Measurements from ENCODE around the gene ZEB1.
A peak's percentile ranks its signal among the peaks of the same experiment; 100 is the strongest.

Gene ZEB1

GRCh38 chr10:31522820-31523219 is 203.8 kb downstream of the ZEB1 start:
- no peak for TF ChIP-seq POLR2A (IDR thresholded peaks at IDR 0.05; ENCODE audit: extremely low read depth, insufficient read length)
- TF ChIP-seq MAX (IDR thresholded peaks at IDR 0.05; ENCODE audit: low read depth, low read length) = no peak
- TF ChIP-seq CTCF (IDR thresholded peaks at IDR 0.05; ENCODE audit: low read depth, low read length) = no peak
- no peak for TF ChIP-seq MYC (IDR thresholded peaks at IDR 0.05; ENCODE audit: low read depth, low read length)
- DNase-seq (ENCODE audit: low read depth) = no peak
- no peak overlapping the region for H3K4me3 ChIP-seq (ENCODE audit: low read depth, low read length)

- TF ChIP-seq CTCF (IDR thresholded peaks at IDR 0.05; ENCODE audit: low read depth, low read length) (no peak), MAX (IDR thresholded peaks at IDR 0.05; ENCODE audit: low read depth, low read length) (no peak), MYC (IDR thresholded peaks at IDR 0.05; ENCODE audit: low read depth, low read length) (no peak), POLR2A (IDR thresholded peaks at IDR 0.05; ENCODE audit: extremely low read depth, insufficient read length) (no peak)
- no peak for DNase-seq (ENCODE audit: low read depth)
- H3K4me3 ChIP-seq (ENCODE audit: low read depth, low read length) = no peak overlapping the region
Measured at GRCh38 chr10:31524460-31524859, 205.4 kb downstream of the ZEB1 start.

- TF ChIP-seq POLR2A (IDR thresholded peaks at IDR 0.05; ENCODE audit: extremely low read depth, insufficient read length) = no peak
- TF ChIP-seq MYC (IDR thresholded peaks at IDR 0.05; ENCODE audit: low read depth, low read length) = no peak
- no peak for TF ChIP-seq MAX (IDR thresholded peaks at IDR 0.05; ENCODE audit: low read depth, low read length)
- TF ChIP-seq CTCF (IDR thresholded peaks at IDR 0.05; ENCODE audit: low read depth, low read length) = no peak
- H3K4me3 ChIP-seq (ENCODE audit: low read depth, low read length) = no peak overlapping the region
- DNase-seq (ENCODE audit: low read depth) = no peak
Measured at GRCh38 chr10:31526178-31526577, 207.2 kb downstream of the ZEB1 start.

GRCh38 chr10:31526681-31527080 is 207.7 kb downstream of the ZEB1 start:
- no peak for TF ChIP-seq MYC (IDR thresholded peaks at IDR 0.05; ENCODE audit: low read depth, low read length)
- no peak for TF ChIP-seq POLR2A (IDR thresholded peaks at IDR 0.05; ENCODE audit: extremely low read depth, insufficient read length)
- TF ChIP-seq CTCF (IDR thresholded peaks at IDR 0.05; ENCODE audit: low read depth, low read length) = no peak
- DNase-seq (ENCODE audit: low read depth) = peak; percentile 2
- no peak overlapping the region for H3K4me3 ChIP-seq (ENCODE audit: low read depth, low read length)

GRCh38 chr10:31528831-31529230 is 209.8 kb downstream of the ZEB1 start:
- TF ChIP-seq MAX (IDR thresholded peaks at IDR 0.05; ENCODE audit: low read depth, low read length) (no peak), POLR2A (IDR thresholded peaks at IDR 0.05; ENCODE audit: extremely low read depth, insufficient read length) (no peak), MYC (IDR thresholded peaks at IDR 0.05; ENCODE audit: low read depth, low read length) (no peak)
- DNase-seq (ENCODE audit: low read depth) = no peak
- no peak overlapping the region for H3K4me3 ChIP-seq (ENCODE audit: low read depth, low read length)

GRCh38 chr10:31536302-31536701 is 217.3 kb downstream of the ZEB1 start:
- H3K4me3 ChIP-seq (ENCODE audit: low read depth, low read length) = no peak overlapping the region
- no peak for TF ChIP-seq POLR2A (IDR thresholded peaks at IDR 0.05; ENCODE audit: extremely low read depth, insufficient read length)
- TF ChIP-seq MAX (IDR thresholded peaks at IDR 0.05; ENCODE audit: low read depth, low read length) = no peak
- TF ChIP-seq CTCF (IDR thresholded peaks at IDR 0.05; ENCODE audit: low read depth, low read length) = no peak
- no peak for TF ChIP-seq MYC (IDR thresholded peaks at IDR 0.05; ENCODE audit: low read depth, low read length)
- no peak for DNase-seq (ENCODE audit: low read depth)

All from NB4 (cell line).